ENCODE results near the gene SSTR3.
"Not testable (repeated sequence)": the region's sequence is repeated elsewhere in the genome, so short reads cannot be mapped to it uniquely, and the experiment has no call there.

SSTR3 gene

GRCh38 chr22:37178350-37179125 lies 33.7 kb downstream of the SSTR3 start:
- DNase-seq: peak; percentile 67

- DNase-seq: no peak
Observed at GRCh38 chr22:37177755-37178154, 34.5 kb downstream of the SSTR3 start.

GRCh38 chr22:37177221-37177620 lies 35.1 kb downstream of the SSTR3 start:
- no peak for DNase-seq

GRCh38 chr22:37176464-37177061 lies 35.7 kb downstream of the SSTR3 start:
- peak; percentile 73 for DNase-seq

- no peak for DNase-seq
Observed at GRCh38 chr22:37175414-37176281, 36.6 kb downstream of the SSTR3 start.

- DNase-seq: no peak
Observed at GRCh38 chr22:37174964-37175363, 37.3 kb downstream of the SSTR3 start.

GRCh38 chr22:37173709-37174108 lies 38.6 kb downstream of the SSTR3 start:
- no peak for DNase-seq

GRCh38 chr22:37172266-37173245 lies 39.7 kb downstream of the SSTR3 start:
- DNase-seq: no peak

- DNase-seq: no peak
Observed at GRCh38 chr22:37171662-37172061, 40.6 kb downstream of the SSTR3 start.

- DNase-seq: not testable (repeated sequence)
Observed at GRCh38 chr22:37170689-37171405, 41.4 kb downstream of the SSTR3 start.

GRCh38 chr22:37169947-37170688 lies 42.2 kb downstream of the SSTR3 start:
- no peak for DNase-seq

- DNase-seq: no peak
Observed at GRCh38 chr22:37169406-37169805, 42.9 kb downstream of the SSTR3 start.

GRCh38 chr22:37167981-37168647 lies 44.2 kb downstream of the SSTR3 start:
- DNase-seq: no peak

GRCh38 chr22:37167176-37167980 lies 44.9 kb downstream of the SSTR3 start:
- no peak for DNase-seq

GRCh38 chr22:37166675-37167066 lies 45.6 kb downstream of the SSTR3 start:
- DNase-seq: peak; percentile 68

GRCh38 chr22:37165940-37166674 lies 46.2 kb downstream of the SSTR3 start:
- DNase-seq: no peak

GRCh38 chr22:37165066-37165465 lies 47.2 kb downstream of the SSTR3 start:
- DNase-seq: no peak

- no peak for DNase-seq
Observed at GRCh38 chr22:37164505-37164887, 47.8 kb downstream of the SSTR3 start.

Data from inflammatory macrophage treated with lipopolysaccharide for 4 hours (primary cell).